Sigmoid colon (tissue), 7 donors: Measurements from ENCODE around the gene FURIN. TPM values are rescaled to one million over a fixed set of nuclear protein-coding genes. Genes with fewer than 3 reads are reported as not detected.

Source experiments
- DNase-seq: peaks from one replicate; pipeline ENCODE4 v3.0.0-alpha.2; 2019
- H3K27ac ChIP-seq, 4 donors: fragments of 200-600 bp; sonication (generic); one replicate each; pipeline ENCODE4 v1.5.1; 2016 to 2019; ENCODE audit warnings: mild to moderate bottlenecking in 1 of 4
- H3K27me3 ChIP-seq, 3 donors: fragments of 200-600 bp; sonication (generic); one replicate each; pipeline ENCODE4 v1.5.1; 2019; ENCODE audit warnings: mild to moderate bottlenecking in 1 of 3
- H3K36me3 ChIP-seq, 4 donors: fragments of 200-600 bp; sonication (generic); one replicate each; pipeline ENCODE4 v1.5.1; 2016 to 2019
- H3K4me1 ChIP-seq, 4 donors: fragments of 200-600 bp; sonication (generic); one replicate each; pipeline ENCODE4 v1.5.1; 2017 to 2019
- H3K4me3 ChIP-seq, 4 donors: fragments of 200-600 bp; sonication (generic); one replicate each; pipeline ENCODE4 v1.5.1; 2017 to 2019; ENCODE audit warnings: mild to moderate bottlenecking in 2 of 4, moderate library complexity in 1 of 4
- H3K9me3 ChIP-seq, 4 donors: fragments of 200-600 bp in 3 of 4; sonication (generic) in 3 of 4; one replicate each; pipeline versions ENCODE4 v1.5.1 to v1.6.1; 2013 to 2019
- EP300 ChIP-seq, 4 donors: sonication (generic); formaldehyde crosslinking; IDR thresholded peaks; one replicate each; pipeline ENCODE4 v1.6.1; 2017; ENCODE audit warnings: antibody characterized with exemption in 4 of 4
- POLR2A ChIP-seq, 2 donors: fragments of 450-650 bp; IDR thresholded peaks; one replicate each; pipeline ENCODE4 v1.6.1; 2016; ENCODE audit warnings: antibody characterized with exemption in 2 of 2, mild to moderate bottlenecking in 2 of 2, moderate library complexity in 2 of 2
- POLR2AphosphoS5 ChIP-seq, 4 donors: sonication (generic); formaldehyde crosslinking; IDR thresholded peaks; one replicate each; pipeline ENCODE4 v1.6.1; 2017; ENCODE audit warnings: antibody characterized with exemption in 4 of 4
- WGBS, 2 donors: extraction: QIAGEN DNeasy Blood & Tissue Kit; methylation state at CpG; one replicate each; pipeline ENCODE4 v1.1.7; 2013; 5-methylcytosine and 5-hydroxymethylcytosine counted together
- intact Hi-C: fragments of 100-400 bp; cut with DNase I; formaldehyde crosslinking; loops from one replicate; pipeline ENCODE4 v1.15.1; 2023
- polyA plus RNA-seq, 3 donors: library from polyadenylated mRNA; stranded (reverse); fragments of 200-250 nt; gene quantifications; one replicate each; pipeline ENCODE4 v1.2.3, GENCODE V29; 2013
- total RNA-seq, 4 donors: library from RNA; depleted of rRNA; stranded (reverse); fragments of >200 nt; gene quantifications; one replicate each; pipeline ENCODE4 v1.1.0, GENCODE V29; 2016
- TF ChIP-seq, protein P1 (sequence below), 4 experiments: fragments of 450-650 bp in 3 of 4; fragments of 200-600 bp in 1 of 4; IDR thresholded peaks; one replicate each; pipeline ENCODE4 v1.5.1; 2016 to 2019; ENCODE audit warnings: antibody characterized with exemption in 4 of 4, mild to moderate bottlenecking in 3 of 4, moderate library complexity in 2 of 4
- donor health status: healthy with polysubstance abuse.
- donor health status: Bipolar disorder and iron deficiency.
- donor health status: healthy.

The FURIN gene
- total and polyA plus RNA-seq, 7 donors, result 21.0 to 69.2 (median 24.6) TPM

GRCh38 chr15:90828111-90828510, 40.3 kb upstream of the FURIN start:
- 84 to 88% methylated on average over 12 of the region's 12 CpGs for WGBS, 2 donors

DNA sequence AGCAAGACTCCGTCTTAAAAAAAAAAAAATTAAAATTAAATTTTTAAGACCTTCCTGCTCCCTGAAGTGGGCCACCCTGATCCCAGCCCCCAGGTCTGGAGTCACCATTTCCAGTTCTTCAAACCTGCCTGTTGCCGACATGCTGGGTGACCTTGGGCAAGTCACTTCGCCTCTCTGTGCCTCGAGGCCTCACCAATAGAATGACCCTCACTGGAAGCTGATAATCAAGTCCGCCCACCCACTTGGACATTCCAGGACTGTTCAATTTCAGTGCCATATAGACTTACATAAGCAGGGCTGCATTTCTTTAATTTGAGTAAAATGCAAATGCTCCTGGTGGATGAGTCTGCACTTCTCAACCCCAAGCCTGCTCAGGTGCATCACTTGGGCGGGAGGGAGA, 39.3 kb upstream of the FURIN start:
- no peak for TF ChIP-seq EP300 (IDR thresholded peaks at IDR 0.05)
- TF ChIP-seq POLR2A (IDR thresholded peaks at IDR 0.05), result no peak
- TF ChIP-seq, protein P1, sequence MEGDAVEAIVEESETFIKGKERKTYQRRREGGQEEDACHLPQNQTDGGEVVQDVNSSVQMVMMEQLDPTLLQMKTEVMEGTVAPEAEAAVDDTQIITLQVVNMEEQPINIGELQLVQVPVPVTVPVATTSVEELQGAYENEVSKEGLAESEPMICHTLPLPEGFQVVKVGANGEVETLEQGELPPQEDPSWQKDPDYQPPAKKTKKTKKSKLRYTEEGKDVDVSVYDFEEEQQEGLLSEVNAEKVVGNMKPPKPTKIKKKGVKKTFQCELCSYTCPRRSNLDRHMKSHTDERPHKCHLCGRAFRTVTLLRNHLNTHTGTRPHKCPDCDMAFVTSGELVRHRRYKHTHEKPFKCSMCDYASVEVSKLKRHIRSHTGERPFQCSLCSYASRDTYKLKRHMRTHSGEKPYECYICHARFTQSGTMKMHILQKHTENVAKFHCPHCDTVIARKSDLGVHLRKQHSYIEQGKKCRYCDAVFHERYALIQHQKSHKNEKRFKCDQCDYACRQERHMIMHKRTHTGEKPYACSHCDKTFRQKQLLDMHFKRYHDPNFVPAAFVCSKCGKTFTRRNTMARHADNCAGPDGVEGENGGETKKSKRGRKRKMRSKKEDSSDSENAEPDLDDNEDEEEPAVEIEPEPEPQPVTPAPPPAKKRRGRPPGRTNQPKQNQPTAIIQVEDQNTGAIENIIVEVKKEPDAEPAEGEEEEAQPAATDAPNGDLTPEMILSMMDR (IDR thresholded peaks at IDR 0.05), result no peak
- no peak for TF ChIP-seq POLR2AphosphoS5 (IDR thresholded peaks at IDR 0.05)
- Histone ChIP-seq H3K4me3 (no peak overlapping the region), H3K27ac (no peak overlapping the region), H3K27me3 (no peaks in the 10 kb centered on the region), H3K4me1 (no peaks in the 10 kb centered on the region), H3K36me3 (no peaks in the 10 kb centered on the region), H3K9me3 (no peaks in the 10 kb centered on the region)
- intact Hi-C loops, result no loop called here
- WGBS, 2 donors, result 90 to 94% methylated on average over 6 of the region's 6 CpGs
- no peak for DNase-seq

More at GRCh38 chr15:90828111-90828510, 40.3 kb upstream of the FURIN start:
- no peaks in the 10 kb centered on the region for H3K36me3 ChIP-seq
- no peak overlapping the region for H3K27ac ChIP-seq
- H3K27me3 ChIP-seq, result no peaks in the 10 kb centered on the region
- no peak overlapping the region for H3K4me3 ChIP-seq
- no peak for TF ChIP-seq POLR2A (IDR thresholded peaks at IDR 0.05)
- no peak for TF ChIP-seq POLR2AphosphoS5 (IDR thresholded peaks at IDR 0.05)
- TF ChIP-seq, protein P1 (IDR thresholded peaks at IDR 0.05), result no peak
- TF ChIP-seq EP300 (IDR thresholded peaks at IDR 0.05), result no peak
- intact Hi-C loops, result no loop called here
- DNase-seq, result no peak
- H3K4me1 ChIP-seq, result no peaks in the 10 kb centered on the region
- H3K9me3 ChIP-seq, result no peaks in the 10 kb centered on the region

DNA sequence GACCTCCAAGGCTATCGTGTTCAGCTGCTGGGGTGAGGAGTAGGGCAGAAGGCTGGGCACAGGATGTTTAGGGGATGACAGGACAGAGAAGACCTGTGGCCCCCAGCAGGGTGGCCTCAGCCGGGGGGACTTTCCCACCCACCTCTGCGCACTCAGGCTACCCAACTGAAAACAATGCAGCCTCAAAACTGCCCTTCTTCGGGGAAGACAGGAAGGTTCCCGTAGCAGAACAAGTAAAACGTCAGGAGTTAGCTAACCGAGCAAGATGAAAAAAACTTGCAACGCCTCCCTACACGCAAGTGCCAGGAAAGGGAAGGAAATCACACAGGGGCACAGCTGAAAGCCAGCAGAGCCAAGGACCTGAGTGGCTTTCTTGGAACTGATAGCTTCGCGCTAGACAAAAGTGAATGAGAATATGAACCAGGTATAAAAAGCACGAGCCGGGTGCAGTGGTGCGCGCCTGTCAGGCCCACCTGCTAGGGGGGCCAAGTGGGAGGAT, 38.4 kb upstream of the FURIN start:
- H3K36me3 ChIP-seq, result no peaks in the 10 kb centered on the region
- peak overlapping the region in 3 of 4 donors; percentile 26 to 58 (median 51) for H3K27ac ChIP-seq
- intact Hi-C loops, result no loop called here
- H3K9me3 ChIP-seq, result no peaks in the 10 kb centered on the region
- no peak for DNase-seq
- TF ChIP-seq POLR2AphosphoS5 (IDR thresholded peaks at IDR 0.05) (peak in 3 of 4 donors; percentile 29 to 79 (median 58)), POLR2A (IDR thresholded peaks at IDR 0.05) (no peak), EP300 (IDR thresholded peaks at IDR 0.05) (peak in 2 of 4 donors; percentile 84 to 85)
- TF ChIP-seq, protein P1 (IDR thresholded peaks at IDR 0.05), result no peak
- WGBS, 2 donors, result 43 to 83% methylated on average over 15 of the region's 15 CpGs
- H3K4me3 ChIP-seq, result no peak overlapping the region
- H3K4me1 ChIP-seq, result no peaks in the 10 kb centered on the region
- no peaks in the 10 kb centered on the region for H3K27me3 ChIP-seq

GRCh38 chr15:90834626-90835025, 33.8 kb upstream of the FURIN start:
- no peaks in the 10 kb centered on the region for H3K36me3 ChIP-seq
- intact Hi-C loops, result no loop called here
- no peaks in the 10 kb centered on the region for H3K9me3 ChIP-seq
- TF ChIP-seq POLR2AphosphoS5 (IDR thresholded peaks at IDR 0.05), result no peak
- no peak for TF ChIP-seq EP300 (IDR thresholded peaks at IDR 0.05)
- TF ChIP-seq, protein P1 (IDR thresholded peaks at IDR 0.05), result no peak
- TF ChIP-seq POLR2A (IDR thresholded peaks at IDR 0.05), result no peak
- H3K27me3 ChIP-seq, result no peaks in the 10 kb centered on the region
- WGBS, 2 donors, result 70 to 83% methylated on average over 5 of the region's 5 CpGs
- H3K27ac ChIP-seq, result no peak overlapping the region
- no peak for DNase-seq
- no peak overlapping the region for H3K4me3 ChIP-seq
- no peaks in the 10 kb centered on the region for H3K4me1 ChIP-seq

GRCh38 chr15:90836296-90836871, 32.0 kb upstream of the FURIN start:
- Histone ChIP-seq H3K27ac (no peak overlapping the region), H3K9me3 (no peaks in the 10 kb centered on the region), H3K36me3 (no peaks in the 10 kb centered on the region), H3K4me3 (no peak overlapping the region), H3K27me3 (no peaks in the 10 kb centered on the region), H3K4me1 (no peaks in the 10 kb centered on the region)
- intact Hi-C loops, result no loop called here
- DNase-seq, result no peak
- 71 to 73% methylated on average over 7 of the region's 7 CpGs for WGBS, 2 donors
- TF ChIP-seq EP300 (IDR thresholded peaks at IDR 0.05) (no peak), POLR2AphosphoS5 (IDR thresholded peaks at IDR 0.05) (no peak), POLR2A (IDR thresholded peaks at IDR 0.05) (no peak)
- TF ChIP-seq, protein P1 (IDR thresholded peaks at IDR 0.05), result no peak
